ENCODE data around the gene DMTF1.

- TF ChIP-seq POLR2AphosphoS5 (IDR thresholded peaks at IDR 0.05), result peak; percentile 55 to 71 (median 57)
- TF ChIP-seq CTCF (IDR thresholded peaks at IDR 0.05), result peak in 1 of 3 donors; percentile 12
These were observed 67.9 kb downstream of the DMTF1 start for GRCh38 chr7:87220026-87220733.
